Dermis lymphatic vessel endothelial cell (primary cell): Measurements from ENCODE around the gene GAB4. TPM values are rescaled to one million over a fixed set of nuclear protein-coding genes. Genes with fewer than 3 reads are reported as not detected.

Source experiments
- total RNA-seq: library from RNA; depleted of rRNA; stranded (reverse); fragments of >200 nt; gene quantifications from 2 replicates; pipeline ENCODE4 v1.2.1, GENCODE V29; 2014

Gene GAB4
- total RNA-seq: not detected in 2 replicates

GRCh38 chr22:17007852-17008731 is at the start of gene GAB4:
GAB4 (minus strand) TSS chr22:17008222; CDS start chr22:17008114, 108 bp downstream.

Other genes with a start within 250 kb of the GAB4 start
- not detected in 2 replicates for gene XKR3, start 182.8 kb downstream of the GAB4 start, total RNA-seq
- gene IL17RA, start 76.8 kb upstream of the GAB4 start, total RNA-seq: 1.1 and 2.4 TPM in 2 replicates
- gene TMEM121B, start 113.1 kb upstream of the GAB4 start, total RNA-seq: under 0.01 and 0.17 TPM in 2 replicates
- 29.3 and 35.4 TPM in 2 replicates for gene HDHD5, start 151.1 kb upstream of the GAB4 start, total RNA-seq
- 7.5 and 10.0 TPM in 2 replicates for gene ADA2, start 211.2 kb upstream of the GAB4 start, total RNA-seq